ENCODE measurements around the gene LMO7. TPM values are rescaled to one million over a fixed set of nuclear protein-coding genes. Genes with fewer than 3 reads are reported as not detected.

Gene LMO7
- total RNA-seq, 4 donors from 2014 or later = 75.2 to 127 (median 87.0) TPM

- Histone ChIP-seq H3K27me3 (no peaks in the 10 kb centered on the region), H3K27ac (no peak overlapping the region), H3K36me3 (peaks cover 2% of the 10 kb centered on the region), H3K4me1 (no peaks in the 10 kb centered on the region), H3K9me3 (no peaks in the 10 kb centered on the region), H3K4me3 (no peak overlapping the region)
- DNase-seq (ENCODE audit: low spot score in 2 of 2) = no peak
- TF ChIP-seq EP300 (IDR thresholded peaks at IDR 0.05) (no peak), CTCF (IDR thresholded peaks at IDR 0.05) (no peak), POLR2AphosphoS5 (IDR thresholded peaks at IDR 0.05) (no peak), POLR2A (IDR thresholded peaks at IDR 0.05) (no peak)
- WGBS = 88% methylated on average over 7 of the region's 7 CpGs
These were observed 162.5 kb downstream of the LMO7 start for GRCh38 chr13:75798353-75799255.

GRCh38 chr13:75800545-75800944, 164.4 kb downstream of the LMO7 start:
- Histone ChIP-seq H3K27ac (no peak overlapping the region), H3K4me3 (no peak overlapping the region), H3K9me3 (no peaks in the 10 kb centered on the region), H3K27me3 (no peaks in the 10 kb centered on the region), H3K36me3 (peaks cover 2% of the 10 kb centered on the region), H3K4me1 (no peaks in the 10 kb centered on the region)
- TF ChIP-seq POLR2AphosphoS5 (IDR thresholded peaks at IDR 0.05) = no peak
- no peak for TF ChIP-seq EP300 (IDR thresholded peaks at IDR 0.05)
- TF ChIP-seq POLR2A (IDR thresholded peaks at IDR 0.05) = no peak
- no peak for TF ChIP-seq CTCF (IDR thresholded peaks at IDR 0.05)
- no peak for DNase-seq (ENCODE audit: low spot score in 2 of 2)
- 75% methylated on average over 9 of the region's 9 CpGs for WGBS

- H3K4me1 ChIP-seq = no peaks in the 10 kb centered on the region
- H3K36me3 ChIP-seq = peaks cover 8% of the 10 kb centered on the region
- H3K4me3 ChIP-seq = no peak overlapping the region
- no peaks in the 10 kb centered on the region for H3K9me3 ChIP-seq
- WGBS = 95% methylated on average over 5 of the region's 5 CpGs
- H3K27me3 ChIP-seq = no peaks in the 10 kb centered on the region
- TF ChIP-seq CTCF (IDR thresholded peaks at IDR 0.05) (no peak), POLR2AphosphoS5 (IDR thresholded peaks at IDR 0.05) (no peak), EP300 (IDR thresholded peaks at IDR 0.05) (no peak), POLR2A (IDR thresholded peaks at IDR 0.05) (no peak)
- no peak for DNase-seq (ENCODE audit: low spot score in 2 of 2)
- no peak overlapping the region for H3K27ac ChIP-seq
These were observed 165.3 kb downstream of the LMO7 start for GRCh38 chr13:75801388-75801945.

- no peaks in the 10 kb centered on the region for H3K9me3 ChIP-seq
- no peak overlapping the region for H3K27ac ChIP-seq
These were observed 166.0 kb downstream of the LMO7 start for GRCh38 chr13:75802161-75802560.

More at GRCh38 chr13:75802161-75802560, 166.0 kb downstream of the LMO7 start:
- no peaks in the 10 kb centered on the region for H3K4me1 ChIP-seq
- TF ChIP-seq CTCF (IDR thresholded peaks at IDR 0.05) (no peak), POLR2A (IDR thresholded peaks at IDR 0.05) (no peak)
- WGBS = 92% methylated on average over 5 of the region's 5 CpGs
- no peak for DNase-seq (ENCODE audit: low spot score in 2 of 2)
- H3K36me3 ChIP-seq = peaks cover 8% of the 10 kb centered on the region
- no peaks in the 10 kb centered on the region for H3K27me3 ChIP-seq
- H3K4me3 ChIP-seq = no peak overlapping the region
